HepG2 (cell line): Measurements from ENCODE around the gene SPDYE6. TPM values are rescaled to one million over a fixed set of nuclear protein-coding genes. Genes with fewer than 3 reads are reported as not detected.

Source experiments
- ATAC-seq: fragments of 200-7000 bp; cut with Tn5 transposase; 3 replicates; pipeline ENCODE4 v1.9.1; 2020; ENCODE audit warnings: mild to moderate bottlenecking, moderate library complexity
- BruUV-seq: library from RNA; stranded (reverse); fragments of 400-500 nt; replicated peaks from 2 replicates; lab custom pipeline; 2021; lab: Mats Ljungman, UMichigan
- CTCF ChIA-PET: fragments of 300-600 bp; formaldehyde crosslinking; extraction: SDS; loops from one replicate; lab custom pipeline; 2021; ENCODE audit warnings: low total read pairs, inconsistent platforms, low intra/inter-chr PET ratio; lab: Yijun Ruan, JAX
- POLR2A ChIA-PET: fragments of 350-600 bp; sonication (Branson Sonifier 250); formaldehyde crosslinking; loops from one replicate; lab custom pipeline; 2020; ENCODE audit warnings: antibody characterized with exemption, inconsistent platforms; lab: Yijun Ruan, JAX
- DNase-seq: peaks from one replicate; pipeline ENCODE4 v3.0.0-alpha.2; 2015; ENCODE audit warnings: low spot score
- FAIRE-seq: peaks from 3 replicates; lab custom pipeline; 2011; peaks lifted over from hg19 to GRCh38; lab: Jason Lieb, UNC
- H2AFZ ChIP-seq: one replicate; pipeline ENCODE4 v1.6.1; 2011; ENCODE audit warnings: low read length, inconsistent platforms
- H3K27ac ChIP-seq: fragments of 300-600 bp; 3 replicates; pipeline ENCODE4 v1.8.0; 2011; ENCODE audit warnings: mixed run types, mild to moderate bottlenecking, mixed read lengths, low read length, inconsistent platforms; ENCODE audit not compliant: insufficient read depth; ENCODE audit errors: extremely low read length
- H3K27me3 ChIP-seq, 2 experiments: fragments of 200-600 bp in 1 of 2; 2 replicates in 1 of 2; 3 replicates in 1 of 2; pipeline versions ENCODE4 v1.6.0 to v1.8.0; 2011; ENCODE audit warnings: low read length in 2 of 2, mild to moderate bottlenecking in 2 of 2, moderate library complexity in 2 of 2, inconsistent platforms in 1 of 2; ENCODE audit not compliant: insufficient read depth in 2 of 2, control insufficient read depth in 1 of 2
- H3K36me3 ChIP-seq, 2 experiments: fragments of 200-600 bp in 1 of 2; replicated peaks in 1 of 2; 2 replicates in 1 of 2; 3 replicates in 1 of 2; pipeline versions ENCODE4 v1.5.1 to v1.8.0; 2011; ENCODE audit warnings: low read length in 2 of 2, inconsistent platforms in 1 of 2; ENCODE audit not compliant: insufficient read depth in 2 of 2, control insufficient read depth in 1 of 2
- H3K4me1 ChIP-seq: 2 replicates; pipeline ENCODE4 v1.5.1; 2012; ENCODE audit warnings: low read length, inconsistent platforms; ENCODE audit not compliant: insufficient read depth
- H3K4me2 ChIP-seq: 2 replicates; pipeline ENCODE4 v1.6.0; 2011; ENCODE audit warnings: low read depth, low read length, inconsistent platforms
- H3K4me3 ChIP-seq, 3 experiments: fragments of 200-600 bp in 1 of 3; sonication (generic), shearing (Covaris generic) in 1 of 3; replicated peaks in 1 of 3; 2 replicates each; pipeline ENCODE4 v1.5.1; 2011 to 2016; ENCODE audit warnings: low read length in 3 of 3, inconsistent platforms in 2 of 3, low read depth in 2 of 3, mild to moderate bottlenecking in 2 of 3, control low read depth in 1 of 3, mixed read lengths in 1 of 3; ENCODE audit not compliant: insufficient read depth in 1 of 3
- H3K79me2 ChIP-seq: one replicate; pipeline ENCODE4 v1.6.1; 2011; ENCODE audit warnings: low read length, inconsistent platforms; ENCODE audit not compliant: insufficient read depth
- H3K9ac ChIP-seq: 2 replicates; pipeline ENCODE4 v1.6.0; 2011; ENCODE audit warnings: mild to moderate bottlenecking, low read depth, low read length, inconsistent platforms; ENCODE audit not compliant: insufficient read depth
- H3K9me3 ChIP-seq: 2 replicates; pipeline ENCODE4 v1.5.1; 2012; ENCODE audit warnings: mild to moderate bottlenecking, low read length
- H4K20me1 ChIP-seq: 2 replicates; pipeline ENCODE4 v1.6.0; 2011; ENCODE audit warnings: inconsistent platforms, mild to moderate bottlenecking, low read length, moderate library complexity; ENCODE audit not compliant: insufficient read depth
- HES4 ChIP-seq: sonication (generic); formaldehyde crosslinking; IDR thresholded peaks from 2 replicates; pipeline ENCODE4 v1.9.0; 2021; ENCODE audit warnings: mild to moderate bottlenecking, missing genetic modification reagents, borderline replicate concordance
- RBAK ChIP-seq: sonication (generic); formaldehyde crosslinking; IDR thresholded peaks from 2 replicates; pipeline ENCODE4 v1.5.1; 2020; ENCODE audit warnings: mild to moderate bottlenecking, missing genetic modification reagents
- RBFOX2 ChIP-seq: fragments of 200-400 bp; formaldehyde crosslinking; IDR thresholded peaks from 2 replicates; pipeline ENCODE4 v1.6.1; 2017; ENCODE audit warnings: low read depth, mild to moderate bottlenecking, low read length
- ZNF670 ChIP-seq: sonication (generic); formaldehyde crosslinking; IDR thresholded peaks from 2 replicates; pipeline ENCODE4 v1.8.0; 2022; ENCODE audit warnings: mild to moderate bottlenecking, missing genetic modification reagents, borderline replicate concordance
- ZSCAN21 ChIP-seq: sonication (generic); formaldehyde crosslinking; IDR thresholded peaks from 2 replicates; pipeline ENCODE4 v1.8.0; 2022; ENCODE audit warnings: mild to moderate bottlenecking, missing genetic modification reagents, moderate library complexity, borderline replicate concordance
- whole genome bisulfite sequencing: methylation state at CpG from one replicate; pipeline ENCODE4 v1.1.6; 2017; ENCODE audit warnings: low lambda C conversion rate; 5-methylcytosine and 5-hydroxymethylcytosine counted together
- in situ Hi-C: cut with HindIII; loops from 2 replicates; pipeline ENCODE4 v1.10.0; 2017; ENCODE audit warnings: low pct_unique_long_range_greater_than_20kb; ENCODE audit not compliant: extremely low pct_ligation_motif_present
- intact Hi-C: fragments of 100-400 bp; cut with micrococcal nuclease; formaldehyde crosslinking; loops from one replicate; pipeline ENCODE4 v1.10.0; 2022; ENCODE audit not compliant: unreplicated experiment
- polyA plus RNA-seq, 8 experiments: library from polyadenylated mRNA; depleted of rRNA in 3 of 8; stranded (reverse) in 7 of 8; unstranded in 1 of 8; fragments of >200 nt; fragmentation: Illumina TruSeq in 4 of 8; extraction: Trizol in 4 of 8; gene quantifications; 2 replicates each; pipeline versions ENCODE4 v1.2.1 to v1.2.3, GENCODE V29; 2011 to 2016; ENCODE audit warnings: low read depth in 4 of 8, missing spikeins in 1 of 8, mixed read lengths in 1 of 8; ENCODE audit not compliant: insufficient read depth in 1 of 8
- total RNA-seq, 5 experiments: library from RNA; depleted of rRNA; stranded (reverse); fragments of >200 nt; fragmentation: Illumina TruSeq; extraction: Trizol; gene quantifications; 2 replicates each; pipeline ENCODE4 v1.2.3, GENCODE V29; 2016; ENCODE audit warnings: low read depth in 1 of 5
- TF ChIP-seq, protein P1 (sequence below): sonication (generic); formaldehyde crosslinking; IDR thresholded peaks from 2 replicates; pipeline ENCODE4 v1.4.0; 2020; ENCODE audit warnings: missing genetic modification reagents

The SPDYE6 gene
- total and polyA plus RNA-seq, 2 of the 13 experiments (the other 11 are each of a cell fraction or from before 2014, with no cell fraction given), result 0.07 TPM; not detected in 1

DNA sequence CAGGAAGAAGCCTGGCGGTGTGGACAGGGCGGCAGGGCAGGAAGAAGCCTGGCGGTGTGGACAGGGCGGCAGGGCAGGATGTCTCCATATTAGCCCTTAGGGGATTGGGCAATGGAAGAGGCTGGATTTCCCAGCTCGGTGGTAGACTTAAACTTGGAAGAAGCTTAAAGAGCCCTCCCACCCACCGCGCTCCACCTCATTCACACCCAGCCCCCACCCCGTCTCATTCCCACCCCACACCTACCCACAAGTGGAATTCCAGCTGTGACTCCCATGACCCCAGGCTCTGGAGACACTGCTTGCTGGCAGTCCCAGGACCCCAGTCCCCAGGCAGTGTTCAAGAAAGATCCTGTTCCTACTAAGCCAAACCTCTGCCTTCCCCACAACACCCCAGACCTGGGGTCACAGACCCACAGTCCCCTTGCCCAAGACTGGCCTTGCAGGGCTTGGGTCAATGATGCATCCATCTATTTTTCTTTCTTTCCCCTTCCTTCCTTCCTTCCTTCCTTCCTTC lies 34.0 kb downstream of the SPDYE6 start:
- Histone ChIP-seq H2AFZ (no peak overlapping the region), H3K4me2 (no peak overlapping the region), H3K36me3 (no peaks in the 10 kb centered on the region), H4K20me1 (no peaks in the 10 kb centered on the region), H3K9me3 (no peaks in the 10 kb centered on the region), H3K27me3 (peaks cover 0 to 9% of the 10 kb centered on the region in 2 experiments; a peak in 3 of 5 replicates), H3K27ac (no peak overlapping the region), H3K4me3 (no peak overlapping the region), H3K79me2 (no peaks in the 10 kb centered on the region), H3K4me1 (no peaks in the 10 kb centered on the region), H3K9ac (no peak overlapping the region)
- ChIA-PET POLR2A (no interaction called here), CTCF (no interaction called here)
- FAIRE-seq, result no peak
- peak; percentile 22; the same call in 2 of the 3 replicates for ATAC-seq
- in situ Hi-C loops (no loop called here), intact Hi-C loops (no loop called here)
- BruUV-seq, result no TSS peak
- DNase-seq, result no peak
- WGBS, result 20% methylated on average over 1 of the region's 8 CpGs
- no peak for TF ChIP-seq RBAK
- TF ChIP-seq, protein P1, sequence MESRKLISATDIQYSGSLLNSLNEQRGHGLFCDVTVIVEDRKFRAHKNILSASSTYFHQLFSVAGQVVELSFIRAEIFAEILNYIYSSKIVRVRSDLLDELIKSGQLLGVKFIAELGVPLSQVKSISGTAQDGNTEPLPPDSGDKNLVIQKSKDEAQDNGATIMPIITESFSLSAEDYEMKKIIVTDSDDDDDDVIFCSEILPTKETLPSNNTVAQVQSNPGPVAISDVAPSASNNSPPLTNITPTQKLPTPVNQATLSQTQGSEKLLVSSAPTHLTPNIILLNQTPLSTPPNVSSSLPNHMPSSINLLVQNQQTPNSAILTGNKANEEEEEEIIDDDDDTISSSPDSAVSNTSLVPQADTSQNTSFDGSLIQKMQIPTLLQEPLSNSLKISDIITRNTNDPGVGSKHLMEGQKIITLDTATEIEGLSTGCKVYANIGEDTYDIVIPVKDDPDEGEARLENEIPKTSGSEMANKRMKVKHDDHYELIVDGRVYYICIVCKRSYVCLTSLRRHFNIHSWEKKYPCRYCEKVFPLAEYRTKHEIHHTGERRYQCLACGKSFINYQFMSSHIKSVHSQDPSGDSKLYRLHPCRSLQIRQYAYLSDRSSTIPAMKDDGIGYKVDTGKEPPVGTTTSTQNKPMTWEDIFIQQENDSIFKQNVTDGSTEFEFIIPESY (CRISPR knock-in tag), result 0 out of 2 replicates have a peak, but pooled peaks have one; percentile 1
- no peak for TF ChIP-seq ZSCAN21 (CRISPR knock-in tag)
- no peak for TF ChIP-seq HES4 (CRISPR knock-in tag)
- no peak for TF ChIP-seq ZNF670
- no peak for TF ChIP-seq RBFOX2
